Astrocyte (in vitro differentiated cells and primary cell): Measurements from ENCODE around the gene ITCH. TPM values are rescaled to one million over a fixed set of nuclear protein-coding genes. Genes with fewer than 3 reads are reported as not detected.
"Not testable (repeated sequence)": the region's sequence is repeated elsewhere in the genome, so short reads cannot be mapped to it uniquely, and the experiment has no call there.

ENCODE experiments used
- DNase-seq: peaks from one replicate; pipeline ENCODE4 v3.0.0-alpha.2; 2010; ENCODE audit warnings: low read depth
- FAIRE-seq: peaks from 2 replicates; lab custom pipeline; 2011; peaks lifted over from hg19 to GRCh38; lab: Jason Lieb, UNC
- H2AFZ ChIP-seq: 2 replicates; pipeline ENCODE4 v1.6.0; 2012; ENCODE audit warnings: low read depth, low read length, inconsistent platforms
- H3K27ac ChIP-seq: 2 replicates; pipeline ENCODE4 v1.5.1; 2011; ENCODE audit warnings: low read depth, low read length, inconsistent platforms
- H3K27me3 ChIP-seq: 2 replicates; pipeline ENCODE4 v1.6.0; 2011; ENCODE audit warnings: low read length, inconsistent platforms; ENCODE audit not compliant: insufficient read depth
- H3K36me3 ChIP-seq: 2 replicates; pipeline ENCODE4 v1.5.1; 2011; ENCODE audit warnings: low read length, inconsistent platforms; ENCODE audit not compliant: insufficient read depth
- H3K4me1 ChIP-seq: 2 replicates; pipeline ENCODE4 v1.5.1; 2011; ENCODE audit warnings: low read length, inconsistent platforms; ENCODE audit not compliant: insufficient read depth
- H3K4me2 ChIP-seq: 2 replicates; pipeline ENCODE4 v1.6.0; 2012; ENCODE audit warnings: low read length, inconsistent platforms
- H3K4me3 ChIP-seq: 2 replicates; pipeline ENCODE4 v1.5.1; 2011; ENCODE audit warnings: low read depth, mild to moderate bottlenecking, low read length, inconsistent platforms; ENCODE audit not compliant: insufficient read depth
- H3K79me2 ChIP-seq: 2 replicates; pipeline ENCODE4 v1.6.0; 2012; ENCODE audit warnings: mild to moderate bottlenecking, low read length, inconsistent platforms; ENCODE audit not compliant: insufficient read depth
- H3K9ac ChIP-seq: 2 replicates; pipeline ENCODE4 v1.6.0; 2012; ENCODE audit warnings: mild to moderate bottlenecking, low read length, inconsistent platforms
- H3K9me3 ChIP-seq: 2 replicates; pipeline ENCODE4 v1.5.1; 2012; ENCODE audit warnings: low read depth, mild to moderate bottlenecking, low read length, inconsistent platforms; ENCODE audit not compliant: insufficient read depth
- H4K20me1 ChIP-seq: 2 replicates; pipeline ENCODE4 v1.6.0; 2012; ENCODE audit warnings: low read length, inconsistent platforms; ENCODE audit not compliant: insufficient read depth
- H3K27ac Mint-ChIP-seq: one replicate; pipeline ENCODE4 v1.8.0; 2021; ENCODE audit warnings: mild to moderate bottlenecking, mixed read lengths; ENCODE audit not compliant: unreplicated experiment
- H3K27me3 Mint-ChIP-seq: one replicate; pipeline ENCODE4 v1.8.0; 2021; ENCODE audit warnings: low read depth, mixed read lengths; ENCODE audit not compliant: unreplicated experiment
- H3K36me3 Mint-ChIP-seq: one replicate; pipeline ENCODE4 v1.8.0; 2021; ENCODE audit warnings: low read depth, mixed read lengths; ENCODE audit not compliant: unreplicated experiment
- H3K4me1 Mint-ChIP-seq: one replicate; pipeline ENCODE4 v1.8.0; 2021; ENCODE audit warnings: low read depth, mixed read lengths; ENCODE audit not compliant: unreplicated experiment
- H3K4me3 Mint-ChIP-seq: one replicate; pipeline ENCODE4 v1.8.0; 2021; ENCODE audit warnings: mild to moderate bottlenecking, moderate library complexity, mixed read lengths; ENCODE audit not compliant: unreplicated experiment
- H3K9me3 Mint-ChIP-seq: one replicate; pipeline ENCODE4 v1.8.0; 2021; ENCODE audit warnings: mild to moderate bottlenecking, mixed read lengths; ENCODE audit not compliant: unreplicated experiment
- EZH2 ChIP-seq: IDR thresholded peaks from 2 replicates; pipeline ENCODE4 v1.6.1; 2012; ENCODE audit warnings: mild to moderate bottlenecking, low read length, inconsistent platforms; ENCODE audit not compliant: insufficient read depth
- total RNA-seq: library from RNA; stranded (reverse); gene quantifications from 2 replicates; pipeline ENCODE4 v1.2.1, GENCODE V29; 2021
- TF ChIP-seq, protein P1 (sequence below): IDR thresholded peaks from 2 replicates; pipeline ENCODE4 v1.5.1; 2011; ENCODE audit warnings: low read depth, mild to moderate bottlenecking, inconsistent platforms, low read length, moderate library complexity; ENCODE audit not compliant: insufficient read depth

ITCH gene
- total RNA-seq, 1 donor from 2014 or later: 79.0 TPM

DNA sequence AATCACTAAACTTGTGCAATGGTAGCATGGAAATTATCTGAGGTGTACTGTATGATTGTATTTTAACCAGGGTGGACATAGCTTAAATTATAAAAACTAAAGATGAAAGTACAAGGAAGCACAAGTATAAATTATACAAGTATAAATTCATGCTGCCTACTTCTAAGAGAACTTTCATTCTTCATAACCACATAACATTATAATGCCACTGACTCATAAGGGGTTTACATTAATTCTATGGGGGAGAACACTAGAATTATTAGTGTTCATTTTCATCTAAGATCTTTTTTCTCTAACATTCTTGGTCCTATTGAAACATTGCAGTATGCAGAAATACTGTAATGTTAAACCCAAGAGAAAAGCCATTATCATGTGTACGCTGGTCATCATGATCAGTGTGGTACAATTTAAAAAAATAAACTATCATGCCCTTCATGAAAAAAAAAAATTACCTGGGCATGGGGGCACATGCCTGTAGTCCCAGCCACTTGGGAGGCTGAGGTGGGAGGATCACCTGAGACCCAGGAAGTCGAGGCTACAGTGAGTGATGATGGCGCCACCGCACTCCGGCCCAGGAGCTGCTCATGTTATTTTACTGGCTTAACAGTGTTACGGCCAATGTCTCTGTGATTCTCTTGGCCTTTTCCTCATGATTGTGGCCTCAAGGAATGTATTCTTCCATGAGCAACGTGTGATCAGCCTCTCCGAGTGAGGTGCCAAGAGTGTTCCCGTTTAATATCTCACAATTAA lies 34.0 kb upstream of the ITCH start:
- H3K9ac ChIP-seq: no peak overlapping the region
- Mint-ChIP-seq H3K4me3 (no peak overlapping the region), H3K27ac (no peak overlapping the region), H3K27me3 (no peaks in the 10 kb centered on the region), H3K9me3 (no peaks in the 10 kb centered on the region), H3K4me1 (peaks cover 7% of the 10 kb centered on the region), H3K36me3 (no peaks in the 10 kb centered on the region)
- no peak overlapping the region for H3K4me3 ChIP-seq
- no peaks in the 10 kb centered on the region for H3K79me2 ChIP-seq
- no peaks in the 10 kb centered on the region for H3K9me3 ChIP-seq
- no peak overlapping the region for H3K4me2 ChIP-seq
- FAIRE-seq (no peak), DNase-seq (peak; percentile 33)
- no peak for TF ChIP-seq EZH2
- TF ChIP-seq, protein P1, sequence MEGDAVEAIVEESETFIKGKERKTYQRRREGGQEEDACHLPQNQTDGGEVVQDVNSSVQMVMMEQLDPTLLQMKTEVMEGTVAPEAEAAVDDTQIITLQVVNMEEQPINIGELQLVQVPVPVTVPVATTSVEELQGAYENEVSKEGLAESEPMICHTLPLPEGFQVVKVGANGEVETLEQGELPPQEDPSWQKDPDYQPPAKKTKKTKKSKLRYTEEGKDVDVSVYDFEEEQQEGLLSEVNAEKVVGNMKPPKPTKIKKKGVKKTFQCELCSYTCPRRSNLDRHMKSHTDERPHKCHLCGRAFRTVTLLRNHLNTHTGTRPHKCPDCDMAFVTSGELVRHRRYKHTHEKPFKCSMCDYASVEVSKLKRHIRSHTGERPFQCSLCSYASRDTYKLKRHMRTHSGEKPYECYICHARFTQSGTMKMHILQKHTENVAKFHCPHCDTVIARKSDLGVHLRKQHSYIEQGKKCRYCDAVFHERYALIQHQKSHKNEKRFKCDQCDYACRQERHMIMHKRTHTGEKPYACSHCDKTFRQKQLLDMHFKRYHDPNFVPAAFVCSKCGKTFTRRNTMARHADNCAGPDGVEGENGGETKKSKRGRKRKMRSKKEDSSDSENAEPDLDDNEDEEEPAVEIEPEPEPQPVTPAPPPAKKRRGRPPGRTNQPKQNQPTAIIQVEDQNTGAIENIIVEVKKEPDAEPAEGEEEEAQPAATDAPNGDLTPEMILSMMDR: no peak
- H3K27ac ChIP-seq: no peak overlapping the region
- no peaks in the 10 kb centered on the region for H4K20me1 ChIP-seq
- no peak overlapping the region for H2AFZ ChIP-seq
- H3K4me1 ChIP-seq: no peaks in the 10 kb centered on the region
- H3K36me3 ChIP-seq: no peaks in the 10 kb centered on the region
- H3K27me3 ChIP-seq: no peaks in the 10 kb centered on the region

DNA sequence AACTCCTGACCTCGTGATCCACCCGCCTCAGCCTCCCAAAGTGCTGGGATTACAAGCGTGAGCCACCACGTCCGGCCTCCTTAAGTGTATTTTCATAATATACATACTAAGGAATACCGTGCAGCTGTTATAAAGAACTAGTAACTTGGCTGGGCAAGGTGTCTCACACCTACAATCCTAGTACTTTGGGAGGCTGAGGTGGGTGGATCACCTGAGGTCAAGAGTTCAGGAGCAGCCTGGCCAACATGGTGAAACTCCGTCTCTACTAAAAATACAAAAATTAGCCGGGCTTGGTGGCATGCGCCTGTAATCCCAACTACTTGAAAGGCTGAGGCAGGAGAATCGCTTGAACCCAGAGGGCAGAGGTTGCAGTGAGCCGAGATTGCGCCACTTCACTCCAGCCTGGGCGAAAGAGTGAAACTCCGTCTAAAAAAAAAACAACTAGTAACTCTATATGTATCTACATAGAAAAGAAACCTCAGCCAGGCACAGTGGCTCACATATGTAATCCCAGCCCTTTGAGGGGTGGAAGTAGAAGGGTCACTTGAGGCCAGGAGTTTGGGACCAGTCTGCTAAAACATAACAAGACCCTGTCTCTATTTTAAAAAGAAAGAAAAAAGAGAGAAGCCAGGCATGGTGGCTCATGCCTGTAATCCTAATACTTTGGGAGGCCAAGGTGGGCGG lies 32.1 kb upstream of the ITCH start:
- H3K27me3 Mint-ChIP-seq, H3K27me3 ChIP-seq, H3K36me3 Mint-ChIP-seq, H4K20me1 ChIP-seq, H3K9me3 Mint-ChIP-seq, FAIRE-seq, H3K27ac Mint-ChIP-seq, H3K36me3 ChIP-seq, H3K9ac ChIP-seq, H3K4me2 ChIP-seq, DNase-seq, H3K27ac ChIP-seq, H3K9me3 ChIP-seq, H3K4me3 Mint-ChIP-seq, H3K79me2 ChIP-seq, H3K4me1 ChIP-seq, H2AFZ ChIP-seq, H3K4me3 ChIP-seq: not testable (repeated sequence)
- H3K4me1 Mint-ChIP-seq: peaks cover 10% of the 10 kb centered on the region

DNA sequence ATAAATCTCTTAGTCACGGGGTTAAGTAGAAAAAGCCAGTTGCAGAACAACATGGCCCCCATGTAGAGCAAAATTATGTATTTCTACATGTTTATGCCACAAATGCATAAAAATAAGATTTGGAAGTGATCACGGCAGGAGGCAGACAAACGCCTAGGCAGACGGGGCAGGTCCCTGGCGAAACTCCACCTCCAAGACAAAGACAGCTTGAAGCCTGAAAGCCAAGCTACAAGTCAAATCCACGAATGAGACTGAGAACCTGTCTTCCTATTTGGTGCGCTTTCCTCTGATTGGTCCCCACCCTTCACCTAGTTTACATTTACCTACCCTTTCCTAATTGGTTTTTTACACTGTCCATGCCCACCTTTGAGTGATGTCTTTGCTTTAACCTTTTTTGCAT lies 31.2 kb upstream of the ITCH start:
- Histone ChIP-seq H3K36me3 (no peaks in the 10 kb centered on the region), H3K4me1 (peaks cover 9% of the 10 kb centered on the region), H4K20me1 (no peaks in the 10 kb centered on the region), H3K9ac (no peak overlapping the region), H3K4me2 (no peak overlapping the region), H3K4me3 (no peak overlapping the region), H3K27ac (no peak overlapping the region), H3K27me3 (no peaks in the 10 kb centered on the region), H3K79me2 (no peaks in the 10 kb centered on the region), H3K9me3 (no peaks in the 10 kb centered on the region), H2AFZ (no peak overlapping the region)
- Mint-ChIP-seq H3K36me3 (no peaks in the 10 kb centered on the region), H3K4me1 (peaks cover 10% of the 10 kb centered on the region), H3K9me3 (no peaks in the 10 kb centered on the region), H3K27ac (no peak overlapping the region), H3K4me3 (no peak overlapping the region), H3K27me3 (no peaks in the 10 kb centered on the region)
- no peak for FAIRE-seq
- TF ChIP-seq, protein P1: no peak
- TF ChIP-seq EZH2: no peak
- DNase-seq: no peak
